ENCODE measurements around the gene CARMIL1.

GRCh38 chr6:25257686-25258348, 21.4 kb upstream of the CARMIL1 start:
- no peak for TF ChIP-seq ELF4 (IDR thresholded peaks at IDR 0.05)
- no peak for TF ChIP-seq TARDBP (IDR thresholded peaks at IDR 0.05)
- TF ChIP-seq FOXK2 (IDR thresholded peaks at IDR 0.05), result no peak
- no peak for TF ChIP-seq FOXA1 (IDR thresholded peaks at IDR 0.05)
- no peak for TF ChIP-seq FOXM1 (IDR thresholded peaks at IDR 0.05; ENCODE audit: borderline replicate concordance)
- no peak for TF ChIP-seq SP1 (IDR thresholded peaks at IDR 0.05)
- no peak for TF ChIP-seq BHLHE40 (IDR thresholded peaks at IDR 0.05; ENCODE audit: borderline replicate concordance)
- TF ChIP-seq ZNF384 (IDR thresholded peaks at IDR 0.05), result no peak
- no peak for TF ChIP-seq SUZ12 (IDR thresholded peaks at IDR 0.05)
- no peak for TF ChIP-seq HDGF (IDR thresholded peaks at IDR 0.05; ENCODE audit: borderline replicate concordance)
- no peak for TF ChIP-seq LEF1 (IDR thresholded peaks at IDR 0.05; ENCODE audit: borderline replicate concordance)
- TF ChIP-seq ARNT (IDR thresholded peaks at IDR 0.05), result no peak
- no peak for TF ChIP-seq PKNOX1 (IDR thresholded peaks at IDR 0.05)
- TF ChIP-seq CTBP1 (IDR thresholded peaks at IDR 0.05; ENCODE audit: borderline replicate concordance), result no peak

All from HEK293T (cell line).